Measurements from ENCODE around the gene CA10.

The CA10 gene

GRCh38 chr17:51850201-51850600, 308.3 kb downstream of the CA10 start:
- Histone ChIP-seq H3K9me3 (replicated peaks in 1 of 11) (no peaks in the 10 kb centered on the region), H3K4me1 (no peaks in the 10 kb centered on the region), H3K4me3 (no peak overlapping the region), H3K27me3 (no peaks in the 10 kb centered on the region), H3K4me2 (no peak overlapping the region), H4K20me1 (no peaks in the 10 kb centered on the region; a peak in 1 of 22 replicates), H3K36me3 (no peaks in the 10 kb centered on the region), H3K9ac (no peak overlapping the region), H3K27ac (no peak overlapping the region)
- no peak for TF ChIP-seq Cebpa-rat (IDR thresholded peaks at IDR 0.05)

GRCh38 chr17:51848451-51848850, 310.1 kb downstream of the CA10 start:
- H3K9me3 ChIP-seq (replicated peaks in 1 of 11): no peaks in the 10 kb centered on the region
- no peaks in the 10 kb centered on the region for H3K4me1 ChIP-seq
- no peaks in the 10 kb centered on the region; a peak in 1 of 22 replicates for H4K20me1 ChIP-seq
- no peaks in the 10 kb centered on the region for H3K36me3 ChIP-seq
- no peak for TF ChIP-seq Cebpa-rat (IDR thresholded peaks at IDR 0.05)
- no peak overlapping the region for H3K4me3 ChIP-seq
- no peak overlapping the region for H3K27ac ChIP-seq
- no peaks in the 10 kb centered on the region for H3K27me3 ChIP-seq
- H3K9ac ChIP-seq: no peak overlapping the region
- H3K4me2 ChIP-seq: no peak overlapping the region

GRCh38 chr17:51846566-51846965, 311.9 kb downstream of the CA10 start:
- no peaks in the 10 kb centered on the region for H3K36me3 ChIP-seq
- no peaks in the 10 kb centered on the region; a peak in 1 of 22 replicates for H4K20me1 ChIP-seq
- H3K27ac ChIP-seq: no peak overlapping the region
- H3K4me3 ChIP-seq: no peak overlapping the region
- no peak overlapping the region for H3K4me2 ChIP-seq
- no peak overlapping the region for H3K9ac ChIP-seq
- H3K27me3 ChIP-seq: no peaks in the 10 kb centered on the region
- H3K4me1 ChIP-seq: no peaks in the 10 kb centered on the region
- TF ChIP-seq Cebpa-rat (IDR thresholded peaks at IDR 0.05): no peak
- no peaks in the 10 kb centered on the region for H3K9me3 ChIP-seq (replicated peaks in 1 of 11)

- Histone ChIP-seq H3K27ac (no peak overlapping the region), H3K4me1 (no peaks in the 10 kb centered on the region), H3K4me2 (no peak overlapping the region), H3K27me3 (no peaks in the 10 kb centered on the region), H3K4me3 (no peak overlapping the region), H4K20me1 (no peaks in the 10 kb centered on the region; a peak in 1 of 22 replicates), H3K9me3 (replicated peaks in 1 of 11) (no peaks in the 10 kb centered on the region), H3K9ac (no peak overlapping the region), H3K36me3 (no peaks in the 10 kb centered on the region)
- TF ChIP-seq Cebpa-rat (IDR thresholded peaks at IDR 0.05): no peak
These were observed 312.7 kb downstream of the CA10 start for GRCh38 chr17:51845776-51846175.

- no peak overlapping the region for H3K9ac ChIP-seq
- H3K27me3 ChIP-seq: no peaks in the 10 kb centered on the region
- H3K4me2 ChIP-seq: no peak overlapping the region
- H3K4me1 ChIP-seq: no peaks in the 10 kb centered on the region
- no peaks in the 10 kb centered on the region for H3K9me3 ChIP-seq (replicated peaks in 1 of 11)
- H4K20me1 ChIP-seq: no peaks in the 10 kb centered on the region
- no peak overlapping the region for H3K4me3 ChIP-seq
- TF ChIP-seq Cebpa-rat (IDR thresholded peaks at IDR 0.05): no peak
- no peaks in the 10 kb centered on the region for H3K36me3 ChIP-seq
- no peak overlapping the region for H3K27ac ChIP-seq
These were observed 315.8 kb downstream of the CA10 start for GRCh38 chr17:51842763-51843162.

GRCh38 chr17:51841669-51842068, 316.8 kb downstream of the CA10 start:
- no peaks in the 10 kb centered on the region for H4K20me1 ChIP-seq
- no peak overlapping the region for H3K27ac ChIP-seq
- TF ChIP-seq Cebpa-rat (IDR thresholded peaks at IDR 0.05): no peak
- H3K27me3 ChIP-seq: no peaks in the 10 kb centered on the region
- no peak overlapping the region for H3K4me3 ChIP-seq
- H3K36me3 ChIP-seq: no peaks in the 10 kb centered on the region
- H3K4me1 ChIP-seq: no peaks in the 10 kb centered on the region
- H3K4me2 ChIP-seq: no peak overlapping the region
- no peak overlapping the region for H3K9ac ChIP-seq
- no peaks in the 10 kb centered on the region for H3K9me3 ChIP-seq (replicated peaks in 1 of 11)

- H3K4me1 ChIP-seq: no peaks in the 10 kb centered on the region
- H3K36me3 ChIP-seq: no peaks in the 10 kb centered on the region
- H3K4me2 ChIP-seq: no peak overlapping the region
- H3K9ac ChIP-seq: no peak overlapping the region
- no peaks in the 10 kb centered on the region for H3K27me3 ChIP-seq
- no peaks in the 10 kb centered on the region for H3K9me3 ChIP-seq (replicated peaks in 1 of 11)
- no peak for TF ChIP-seq Cebpa-rat (IDR thresholded peaks at IDR 0.05)
- no peaks in the 10 kb centered on the region for H4K20me1 ChIP-seq
- no peak overlapping the region for H3K27ac ChIP-seq
- no peak overlapping the region for H3K4me3 ChIP-seq
These were observed 317.8 kb downstream of the CA10 start for GRCh38 chr17:51840688-51841087.

- no peaks in the 10 kb centered on the region for H3K36me3 ChIP-seq
- no peak overlapping the region for H3K4me3 ChIP-seq
- no peak overlapping the region for H3K27ac ChIP-seq
- H3K4me1 ChIP-seq: no peaks in the 10 kb centered on the region
- H3K4me2 ChIP-seq: no peak overlapping the region
- no peaks in the 10 kb centered on the region for H3K9me3 ChIP-seq (replicated peaks in 1 of 11)
- no peak overlapping the region for H3K9ac ChIP-seq
- no peaks in the 10 kb centered on the region for H3K27me3 ChIP-seq
- no peaks in the 10 kb centered on the region for H4K20me1 ChIP-seq
- TF ChIP-seq Cebpa-rat (IDR thresholded peaks at IDR 0.05): no peak
These were observed 324.9 kb downstream of the CA10 start for GRCh38 chr17:51833620-51834019.

- H3K27me3 ChIP-seq: no peaks in the 10 kb centered on the region
- H3K9ac ChIP-seq: no peak overlapping the region
- no peak for TF ChIP-seq Cebpa-rat (IDR thresholded peaks at IDR 0.05)
- H3K4me3 ChIP-seq: no peak overlapping the region
- no peaks in the 10 kb centered on the region for H3K4me1 ChIP-seq
- no peak overlapping the region for H3K27ac ChIP-seq
- no peaks in the 10 kb centered on the region for H3K9me3 ChIP-seq (replicated peaks in 1 of 11)
- no peaks in the 10 kb centered on the region for H4K20me1 ChIP-seq
- H3K36me3 ChIP-seq: no peaks in the 10 kb centered on the region
- H3K4me2 ChIP-seq: no peak overlapping the region
These were observed 325.5 kb downstream of the CA10 start for GRCh38 chr17:51833045-51833444.

- Histone ChIP-seq H3K9ac (no peak overlapping the region), H3K4me1 (no peaks in the 10 kb centered on the region), H3K9me3 (replicated peaks in 1 of 11) (no peaks in the 10 kb centered on the region), H3K27me3 (no peaks in the 10 kb centered on the region), H3K27ac (no peak overlapping the region), H3K4me2 (no peak overlapping the region), H3K36me3 (no peaks in the 10 kb centered on the region), H4K20me1 (no peaks in the 10 kb centered on the region), H3K4me3 (no peak overlapping the region)
- TF ChIP-seq Cebpa-rat (IDR thresholded peaks at IDR 0.05): no peak
These were observed 327.6 kb downstream of the CA10 start for GRCh38 chr17:51830886-51831285.

GRCh38 chr17:51830451-51830850, 328.1 kb downstream of the CA10 start:
- H4K20me1 ChIP-seq: no peaks in the 10 kb centered on the region
- H3K27me3 ChIP-seq: no peaks in the 10 kb centered on the region
- no peaks in the 10 kb centered on the region for H3K4me1 ChIP-seq
- no peak overlapping the region for H3K9ac ChIP-seq
- TF ChIP-seq Cebpa-rat (IDR thresholded peaks at IDR 0.05): no peak
- H3K27ac ChIP-seq: no peak overlapping the region
- no peak overlapping the region for H3K4me3 ChIP-seq
- H3K9me3 ChIP-seq (replicated peaks in 1 of 11): no peaks in the 10 kb centered on the region
- H3K4me2 ChIP-seq: no peak overlapping the region
- no peaks in the 10 kb centered on the region for H3K36me3 ChIP-seq
